ENCODE data around the gene PFN1.

Gene PFN1

GRCh38 chr17:4899341-4900230 is 48.7 kb downstream of the PFN1 start, which contains the start of gene C17orf107:
Gene C17orf107, plus strand, starts transcription at chr17:4899536. Its CDS starts 227 bp downstream, at chr17:4899763.
- peak within 1 kb of the TSS; percentile 67 for H3K27ac ChIP-seq
- CTCF ChIA-PET = interaction anchor here (0.5 to 1.0 kb wide), 3 partner anchors 17 to 112 kb away, joined by 3 to 4 read pairs (median 4); no protein-coding TSS in a partner anchor
- TF ChIP-seq CTCF (conservative IDR thresholded peaks at IDR 0.05; ENCODE audit: low read depth) = no peak
- peak; percentile 25 for DNase-seq (ENCODE audit: low spot score)
- POLR2A ChIA-PET (ENCODE audit: low non-redundant PET) = no interaction called here

- TF ChIP-seq CTCF (conservative IDR thresholded peaks at IDR 0.05; ENCODE audit: low read depth) = no peak
- ChIA-PET CTCF (interaction anchor here (1.0 kb wide), 1 partner anchor 109 kb away, joined by 4 read pairs; no protein-coding TSS in a partner anchor), POLR2A (ENCODE audit: low non-redundant PET) (no interaction called here)
- no peak for DNase-seq (ENCODE audit: low spot score)
- peak overlapping the region; percentile 67 for H3K27ac ChIP-seq
These were observed 49.4 kb downstream of the PFN1 start for GRCh38 chr17:4898927-4899326.

GRCh38 chr17:4898351-4898750 is 50.0 kb downstream of the PFN1 start:
- DNase-seq (ENCODE audit: low spot score) = no peak
- no peak for TF ChIP-seq CTCF (conservative IDR thresholded peaks at IDR 0.05; ENCODE audit: low read depth)
- POLR2A ChIA-PET (ENCODE audit: low non-redundant PET) = no interaction called here
- CTCF ChIA-PET = no interaction called here
- H3K27ac ChIP-seq = peak overlapping the region; percentile 67

GRCh38 chr17:4897785-4898184 is 50.5 kb downstream of the PFN1 start:
- TF ChIP-seq CTCF (conservative IDR thresholded peaks at IDR 0.05; ENCODE audit: low read depth) = no peak
- no peak for DNase-seq (ENCODE audit: low spot score)
- POLR2A ChIA-PET (ENCODE audit: low non-redundant PET) = no interaction called here
- CTCF ChIA-PET = no interaction called here
- peak overlapping the region; percentile 67 for H3K27ac ChIP-seq

- peak overlapping the region; percentile 67 for H3K27ac ChIP-seq
- TF ChIP-seq CTCF (conservative IDR thresholded peaks at IDR 0.05; ENCODE audit: low read depth) = no peak
- DNase-seq (ENCODE audit: low spot score) = no peak
- ChIA-PET CTCF (interaction anchor here (0.6 kb wide), 2 partner anchors 34 to 107 kb away, joined by 3 to 4 read pairs; no protein-coding TSS in a partner anchor), POLR2A (ENCODE audit: low non-redundant PET) (no interaction called here)
These were observed 51.1 kb downstream of the PFN1 start for GRCh38 chr17:4897198-4897687.

GRCh38 chr17:4896332-4897197 is 51.8 kb downstream of the PFN1 start:
- POLR2A ChIA-PET (ENCODE audit: low non-redundant PET) = no interaction called here
- no peak for TF ChIP-seq CTCF (conservative IDR thresholded peaks at IDR 0.05; ENCODE audit: low read depth)
- CTCF ChIA-PET = interaction anchor here (0.6 to 0.7 kb wide), 4 partner anchors 10 to 198 kb away, joined by 3 to 6 read pairs (median 4); no protein-coding TSS in a partner anchor

More at GRCh38 chr17:4896332-4897197, 51.8 kb downstream of the PFN1 start:
- no peak for DNase-seq (ENCODE audit: low spot score)
- peak overlapping the region; percentile 67 for H3K27ac ChIP-seq
